Peyer's patch (tissue), 4 donors: ENCODE data around the gene C1orf167.

Source experiments
- POLR2A ChIP-seq, 2 donors: fragments of 450-650 bp; IDR thresholded peaks; one replicate each; pipeline ENCODE4 v1.5.1; 2017; ENCODE audit warnings: antibody characterized with exemption in 2 of 2, mild to moderate bottlenecking in 2 of 2, moderate library complexity in 2 of 2
- TF ChIP-seq, protein P1 (sequence below), 6 experiments: fragments of 450-650 bp in 4 of 6; fragments of 200-600 bp in 2 of 6; sonication (generic) in 1 of 6; IDR thresholded peaks; one replicate each; pipeline ENCODE4 v1.5.1; 2017 to 2019; ENCODE audit warnings: antibody characterized with exemption in 6 of 6, mild to moderate bottlenecking in 3 of 6, moderate library complexity in 1 of 6

DNA sequence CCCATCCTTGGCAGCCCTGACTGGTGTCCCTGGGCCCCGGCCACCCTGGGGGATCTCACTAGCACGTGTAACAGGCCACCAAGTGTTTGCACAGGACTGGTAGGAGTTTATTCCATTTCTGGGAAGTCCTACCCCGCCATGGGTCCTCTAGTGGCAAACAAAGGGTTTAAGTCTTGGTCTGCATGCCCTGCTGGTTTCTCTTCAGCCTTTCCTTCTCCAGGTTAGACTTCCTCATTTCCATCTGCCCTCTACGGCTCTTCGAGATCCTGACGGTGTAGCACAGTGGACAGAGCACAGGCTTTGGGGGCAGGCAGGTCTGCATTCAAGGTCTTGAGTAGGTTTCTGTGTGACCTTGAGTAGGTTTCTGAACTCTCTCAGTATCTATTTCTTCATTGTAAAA, 23.2 kb upstream of the C1orf167 start:
- TF ChIP-seq, protein P1, sequence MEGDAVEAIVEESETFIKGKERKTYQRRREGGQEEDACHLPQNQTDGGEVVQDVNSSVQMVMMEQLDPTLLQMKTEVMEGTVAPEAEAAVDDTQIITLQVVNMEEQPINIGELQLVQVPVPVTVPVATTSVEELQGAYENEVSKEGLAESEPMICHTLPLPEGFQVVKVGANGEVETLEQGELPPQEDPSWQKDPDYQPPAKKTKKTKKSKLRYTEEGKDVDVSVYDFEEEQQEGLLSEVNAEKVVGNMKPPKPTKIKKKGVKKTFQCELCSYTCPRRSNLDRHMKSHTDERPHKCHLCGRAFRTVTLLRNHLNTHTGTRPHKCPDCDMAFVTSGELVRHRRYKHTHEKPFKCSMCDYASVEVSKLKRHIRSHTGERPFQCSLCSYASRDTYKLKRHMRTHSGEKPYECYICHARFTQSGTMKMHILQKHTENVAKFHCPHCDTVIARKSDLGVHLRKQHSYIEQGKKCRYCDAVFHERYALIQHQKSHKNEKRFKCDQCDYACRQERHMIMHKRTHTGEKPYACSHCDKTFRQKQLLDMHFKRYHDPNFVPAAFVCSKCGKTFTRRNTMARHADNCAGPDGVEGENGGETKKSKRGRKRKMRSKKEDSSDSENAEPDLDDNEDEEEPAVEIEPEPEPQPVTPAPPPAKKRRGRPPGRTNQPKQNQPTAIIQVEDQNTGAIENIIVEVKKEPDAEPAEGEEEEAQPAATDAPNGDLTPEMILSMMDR (IDR thresholded peaks at IDR 0.05): no peak
- no peak for TF ChIP-seq POLR2A (IDR thresholded peaks at IDR 0.05)
